KOPT-K1 (cell line): Measurements from ENCODE around the gene PMCH.
"Not testable (repeated sequence)": the region's sequence is repeated elsewhere in the genome, so short reads cannot be mapped to it uniquely, and the experiment has no call there.

Source experiments
- H3K27ac ChIP-seq: fragments of 200-600 bp; sonication (generic); 2 replicates; pipeline ENCODE4 v1.5.1; 2016; ENCODE audit warnings: antibody characterized with exemption, mild to moderate bottlenecking, low read depth, low read length; ENCODE audit not compliant: poor library complexity, severe bottlenecking
- H3K36me3 ChIP-seq: fragments of 200-600 bp; sonication (generic); 2 replicates; pipeline ENCODE4 v1.5.1; 2017; ENCODE audit warnings: antibody characterized with exemption, mild to moderate bottlenecking, low read length, moderate library complexity; ENCODE audit not compliant: insufficient read depth
- H3K9me3 ChIP-seq: fragments of 200-600 bp; sonication (generic); 2 replicates; pipeline ENCODE4 v1.5.1; 2017; ENCODE audit warnings: antibody characterized with exemption, low read length, mild to moderate bottlenecking; ENCODE audit not compliant: insufficient read depth, poor library complexity, severe bottlenecking

PMCH gene, protein sequence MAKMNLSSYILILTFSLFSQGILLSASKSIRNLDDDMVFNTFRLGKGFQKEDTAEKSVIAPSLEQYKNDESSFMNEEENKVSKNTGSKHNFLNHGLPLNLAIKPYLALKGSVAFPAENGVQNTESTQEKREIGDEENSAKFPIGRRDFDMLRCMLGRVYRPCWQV

DNA sequence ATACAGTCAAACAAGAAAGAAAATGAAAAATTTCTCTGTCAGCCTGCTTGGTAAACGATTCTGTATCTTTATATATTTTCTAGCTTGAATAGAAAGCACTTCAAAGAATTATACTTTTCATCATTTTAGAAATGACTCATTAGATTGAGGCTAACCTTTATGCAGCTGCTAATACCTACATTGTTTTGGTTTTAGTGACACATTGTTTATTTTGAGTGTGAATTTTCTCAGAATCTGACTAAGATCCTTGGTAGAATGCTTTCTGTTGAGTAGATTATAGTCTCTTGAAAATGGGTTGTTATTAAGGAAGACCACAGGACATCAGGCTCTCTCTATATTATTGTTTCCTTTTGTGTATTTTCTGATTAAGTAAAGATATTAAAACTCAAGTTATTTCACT is at the start of gene PMCH:
Gene PMCH, minus strand, starts transcription at position 45 of the 400 bp plus-strand sequence. CDS start 63 bp downstream, outside the sequence.
- Histone ChIP-seq H3K36me3 (peaks cover 22% of the 10 kb centered on the region), H3K9me3 (no peaks in the 10 kb centered on the region), H3K27ac (no peak within 1 kb of the TSS)

DNA sequence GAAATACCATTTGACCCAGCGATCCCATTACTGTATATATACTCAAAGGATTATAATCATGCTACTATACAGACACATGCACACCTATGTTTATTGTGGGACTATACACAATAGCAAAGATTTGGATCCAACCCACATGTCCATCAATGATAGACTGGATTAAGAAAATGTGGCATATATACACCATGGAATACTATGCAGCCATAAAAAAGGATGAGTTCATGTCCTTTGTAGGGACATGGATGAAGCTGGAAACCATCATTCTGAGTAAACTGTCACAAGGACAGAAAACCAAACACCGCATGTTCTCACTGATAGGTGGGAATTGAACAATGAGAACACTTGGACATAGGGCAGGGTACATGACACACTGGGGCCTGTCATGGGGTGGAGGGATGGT is 43.2 kb upstream of the PMCH start:
- not testable (repeated sequence) for H3K9me3 ChIP-seq, H3K27ac ChIP-seq, H3K36me3 ChIP-seq

- H3K9me3 ChIP-seq, result no peaks in the 10 kb centered on the region
- H3K36me3 ChIP-seq, result no peaks in the 10 kb centered on the region
- no peak overlapping the region for H3K27ac ChIP-seq
Observed at GRCh38 chr12:102234599-102234998, 37.0 kb upstream of the PMCH start.

DNA sequence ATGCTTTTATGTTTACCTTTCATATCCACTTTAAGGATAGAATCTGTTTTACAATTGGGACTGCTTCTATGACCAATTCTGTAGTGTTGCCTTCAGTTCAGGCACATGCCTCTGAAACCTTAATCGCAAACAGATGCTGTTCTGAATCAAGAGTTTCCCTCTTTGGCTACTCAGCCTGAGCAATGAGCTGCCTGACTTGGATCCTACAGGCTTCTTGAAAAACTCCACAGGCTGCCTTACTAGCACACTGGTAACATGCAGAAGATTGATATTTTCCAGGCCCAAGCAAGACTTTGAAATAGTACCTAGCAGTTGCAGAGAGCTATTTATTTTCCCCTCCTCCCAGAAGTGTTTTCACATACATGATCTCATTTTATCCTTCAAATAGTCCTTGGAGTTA is 34.8 kb upstream of the PMCH start:
- H3K9me3 ChIP-seq, result no peaks in the 10 kb centered on the region
- no peaks in the 10 kb centered on the region for H3K36me3 ChIP-seq
- no peak overlapping the region for H3K27ac ChIP-seq

DNA sequence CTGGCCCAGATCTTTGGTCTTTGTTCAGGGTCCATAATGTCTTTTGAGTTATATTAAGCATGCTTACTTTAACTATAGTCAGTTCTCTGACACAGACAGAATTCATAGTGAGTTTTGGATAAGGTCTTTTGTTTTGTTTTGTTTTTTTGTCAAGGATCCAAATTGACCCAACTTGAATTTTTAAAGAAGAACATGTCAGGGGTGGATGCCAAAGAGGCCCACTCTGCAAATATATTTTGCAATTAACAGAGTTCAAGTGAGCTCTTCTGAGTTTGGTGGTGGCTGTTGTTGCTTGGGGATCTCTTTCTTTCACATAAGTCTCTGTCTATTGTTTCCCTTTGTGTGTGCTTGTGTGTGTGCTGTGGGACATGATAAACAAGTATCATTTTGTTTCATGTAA is 34.4 kb upstream of the PMCH start:
- Histone ChIP-seq H3K27ac (no peak overlapping the region), H3K36me3 (no peaks in the 10 kb centered on the region), H3K9me3 (no peaks in the 10 kb centered on the region)

DNA sequence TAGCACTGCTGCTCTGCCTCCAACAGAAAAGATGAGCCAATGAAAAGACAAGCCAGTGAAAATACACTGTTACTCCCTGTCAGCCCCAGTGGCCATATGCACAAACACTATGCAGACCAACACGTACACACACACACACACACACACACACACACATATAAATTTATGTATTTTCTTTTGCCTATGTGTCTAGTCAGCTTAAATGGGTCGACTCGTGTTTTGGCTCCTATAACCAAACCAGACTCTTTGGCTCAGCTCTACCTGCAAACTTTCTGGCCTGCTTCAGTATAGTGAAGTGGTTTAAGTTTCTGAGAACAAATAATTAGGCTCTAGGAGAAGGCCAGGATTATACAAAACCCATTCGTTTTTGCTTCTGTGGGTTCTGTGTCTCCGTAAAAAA is 30.3 kb upstream of the PMCH start:
- Histone ChIP-seq H3K27ac (no peak overlapping the region), H3K36me3 (no peaks in the 10 kb centered on the region), H3K9me3 (no peaks in the 10 kb centered on the region)

DNA sequence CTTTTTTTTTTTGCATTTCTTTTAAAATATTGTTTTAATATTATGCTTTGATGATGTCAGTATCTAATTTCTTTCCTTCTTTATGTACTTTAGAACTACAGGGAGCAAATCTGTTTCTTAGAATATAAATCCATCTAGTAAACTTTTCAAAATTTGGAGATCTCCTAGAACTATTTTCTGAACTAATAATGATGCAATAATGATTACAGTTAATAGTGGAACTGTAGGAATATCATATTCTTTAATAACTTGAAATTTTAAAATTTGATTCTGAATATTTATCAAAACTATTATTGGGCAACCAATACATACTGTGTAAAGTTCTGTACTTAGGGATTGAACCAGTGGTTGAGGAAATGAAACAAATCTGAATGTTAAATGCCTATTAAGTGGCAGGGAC is 23.1 kb upstream of the PMCH start:
- H3K36me3 ChIP-seq, result no peaks in the 10 kb centered on the region
- no peak overlapping the region for H3K27ac ChIP-seq

GRCh38 chr12:102215992-102216691 is 18.5 kb upstream of the PMCH start:
- no peaks in the 10 kb centered on the region for H3K9me3 ChIP-seq
- H3K36me3 ChIP-seq, result no peaks in the 10 kb centered on the region
- no peak overlapping the region for H3K27ac ChIP-seq

More for the DNA sequence above, 23.1 kb upstream of the PMCH start:
- no peaks in the 10 kb centered on the region for H3K9me3 ChIP-seq

DNA sequence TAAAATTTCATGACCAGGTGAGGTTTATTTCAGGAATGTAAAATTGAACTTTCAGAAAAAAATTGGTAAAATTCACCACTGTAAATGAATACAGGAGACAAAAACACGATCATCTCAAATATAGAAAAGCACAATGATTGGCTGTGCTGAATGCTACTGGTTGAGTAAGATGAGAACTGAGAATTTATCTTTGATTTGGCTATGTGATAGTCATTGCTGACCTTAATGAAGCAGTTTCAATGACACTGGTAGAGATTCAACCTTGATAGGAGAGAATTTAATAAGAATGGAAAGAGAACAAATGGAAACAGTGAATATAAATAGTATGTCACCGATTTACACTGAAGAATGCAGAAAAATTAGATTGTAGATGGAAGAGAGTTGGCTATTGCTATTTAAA is 6.4 kb upstream of the PMCH start:
- Histone ChIP-seq H3K36me3 (peaks cover 55% of the 10 kb centered on the region), H3K9me3 (peaks cover 24% of the 10 kb centered on the region), H3K27ac (no peak overlapping the region)

DNA sequence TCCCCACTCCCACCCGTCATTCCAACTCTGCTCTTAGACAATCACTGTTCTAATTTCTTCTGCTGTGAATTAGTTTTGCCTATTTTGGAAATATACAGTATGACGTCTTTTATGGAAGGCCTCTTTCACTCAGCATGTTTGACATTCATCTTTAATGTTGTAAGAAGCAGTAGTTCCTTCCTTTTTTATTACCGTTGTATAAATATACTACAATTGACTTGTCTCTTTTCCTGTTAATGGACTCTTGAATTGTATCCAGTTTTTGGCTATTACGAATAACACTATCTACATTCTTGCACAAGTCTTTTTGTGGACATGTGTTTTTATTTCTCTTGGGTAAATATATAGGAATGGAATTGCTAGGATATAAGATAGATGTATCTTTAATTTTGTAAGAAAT is 4.9 kb upstream of the PMCH start:
- peaks cover 44% of the 10 kb centered on the region for H3K36me3 ChIP-seq
- peaks cover 10% of the 10 kb centered on the region for H3K9me3 ChIP-seq
- no peak overlapping the region for H3K27ac ChIP-seq

DNA sequence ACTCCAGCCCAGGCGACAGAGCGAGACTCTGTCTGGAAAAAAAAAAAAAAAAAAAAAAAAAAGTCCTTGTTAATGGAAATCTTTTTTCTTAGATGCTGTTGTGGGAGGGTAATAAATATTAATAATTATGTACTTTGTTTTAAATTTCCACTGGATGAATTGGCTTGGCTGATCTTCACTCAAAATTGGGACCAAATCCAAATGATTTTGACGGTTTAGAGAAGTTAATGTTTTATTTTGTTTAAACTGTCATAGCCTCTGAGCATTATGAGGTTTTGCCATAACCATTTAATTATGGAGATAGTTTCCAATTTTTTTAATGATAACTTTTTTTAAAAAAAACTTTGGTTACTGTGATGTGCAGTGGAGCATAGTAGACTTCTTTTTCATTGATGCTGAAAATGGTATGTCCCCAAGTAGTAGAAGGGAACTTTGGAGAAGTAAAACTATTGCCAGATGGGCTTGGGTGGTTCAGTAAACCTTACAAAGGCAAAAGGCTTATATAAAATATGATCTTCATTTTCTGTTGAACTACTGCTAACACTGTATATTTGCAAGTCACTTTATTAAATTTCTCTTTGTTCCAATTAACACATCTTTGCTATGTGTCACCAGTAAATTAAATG is 3.9 kb upstream of the PMCH start:
- Histone ChIP-seq H3K36me3 (peaks cover 44% of the 10 kb centered on the region), H3K27ac (no peak overlapping the region), H3K9me3 (peaks cover under 1% of the 10 kb centered on the region)

DNA sequence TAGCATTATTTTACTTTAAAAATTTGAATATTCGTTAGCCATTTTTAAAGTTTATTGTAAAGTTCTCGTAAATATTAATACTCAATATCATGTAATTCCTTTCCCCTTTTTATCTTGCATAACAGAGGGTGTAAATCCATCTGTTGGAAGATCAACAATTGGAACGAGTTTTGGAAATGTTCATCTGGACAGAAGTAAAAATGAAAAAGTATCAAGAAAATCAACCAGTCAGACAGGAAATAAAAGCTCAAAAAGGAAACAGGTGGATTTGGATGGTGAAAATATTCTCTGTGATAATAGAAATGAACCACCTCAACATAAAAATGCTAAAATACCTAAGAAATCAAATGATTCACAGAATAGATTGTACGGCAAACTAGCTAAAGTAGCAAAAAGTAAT is 1.8 kb downstream of the PMCH start:
- H3K27ac ChIP-seq, result no peak overlapping the region
- H3K36me3 ChIP-seq, result peaks cover 22% of the 10 kb centered on the region
- H3K9me3 ChIP-seq, result no peaks in the 10 kb centered on the region

DNA sequence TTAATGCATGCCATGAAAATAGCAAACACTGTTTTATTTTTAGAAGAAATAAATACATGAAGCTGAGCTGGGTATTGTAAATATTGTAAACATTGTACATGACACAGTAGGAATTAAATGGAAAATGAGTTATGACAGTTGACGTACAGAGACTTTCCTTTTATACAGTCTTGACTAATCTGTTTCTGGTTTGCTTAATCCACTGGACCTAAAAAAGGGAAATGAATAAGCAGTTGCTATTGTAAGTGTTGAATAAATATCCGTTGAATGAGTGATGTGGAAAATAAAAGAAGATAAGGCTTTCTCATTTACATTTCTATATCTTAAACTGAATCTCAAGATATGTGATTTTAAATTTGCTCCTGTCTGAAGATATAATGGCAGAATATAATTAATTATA is 15.0 kb downstream of the PMCH start:
- peaks cover 52% of the 10 kb centered on the region for H3K36me3 ChIP-seq
- H3K27ac ChIP-seq, result no peak overlapping the region
- H3K9me3 ChIP-seq, result no peaks in the 10 kb centered on the region

DNA sequence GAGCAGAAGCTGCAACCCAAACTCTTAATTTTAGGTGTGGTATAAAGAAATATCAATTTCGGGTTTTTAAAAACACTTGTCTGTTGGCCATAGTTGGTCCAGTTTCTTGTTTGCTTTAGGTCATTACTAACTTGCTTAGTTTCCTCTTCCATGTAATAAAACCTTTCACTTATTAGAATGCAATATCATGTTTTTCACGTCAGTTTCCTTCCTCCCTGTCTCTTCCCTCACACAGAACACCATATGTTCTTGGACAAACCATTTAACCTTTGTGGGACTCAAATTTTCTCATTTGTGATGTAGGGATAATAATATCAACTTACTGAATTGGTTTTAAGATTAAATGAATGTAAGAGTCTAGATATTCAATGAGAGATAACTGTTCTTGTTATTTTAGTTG is 22.9 kb downstream of the PMCH start:
- Histone ChIP-seq H3K27ac (no peak overlapping the region), H3K9me3 (no peaks in the 10 kb centered on the region), H3K36me3 (peaks cover 75% of the 10 kb centered on the region)

- Histone ChIP-seq H3K36me3 (peaks cover 75% of the 10 kb centered on the region), H3K9me3 (no peaks in the 10 kb centered on the region), H3K27ac (no peak overlapping the region)
Observed at GRCh38 chr12:102174117-102174516, 23.5 kb downstream of the PMCH start.

- Histone ChIP-seq H3K27ac (no peak overlapping the region), H3K9me3 (no peaks in the 10 kb centered on the region), H3K36me3 (peaks cover 74% of the 10 kb centered on the region)
Observed at GRCh38 chr12:102172436-102172835, 25.2 kb downstream of the PMCH start.
